ENCODE results near the gene FAM221A. TPM values are rescaled to one million over a fixed set of nuclear protein-coding genes. Genes with fewer than 3 reads are reported as not detected.
"Not testable (repeated sequence)": the region's sequence is repeated elsewhere in the genome, so short reads cannot be mapped to it uniquely, and the experiment has no call there.

Gene FAM221A
- total RNA-seq, 1 experiment from 2014 or later = 8.4 TPM

DNA sequence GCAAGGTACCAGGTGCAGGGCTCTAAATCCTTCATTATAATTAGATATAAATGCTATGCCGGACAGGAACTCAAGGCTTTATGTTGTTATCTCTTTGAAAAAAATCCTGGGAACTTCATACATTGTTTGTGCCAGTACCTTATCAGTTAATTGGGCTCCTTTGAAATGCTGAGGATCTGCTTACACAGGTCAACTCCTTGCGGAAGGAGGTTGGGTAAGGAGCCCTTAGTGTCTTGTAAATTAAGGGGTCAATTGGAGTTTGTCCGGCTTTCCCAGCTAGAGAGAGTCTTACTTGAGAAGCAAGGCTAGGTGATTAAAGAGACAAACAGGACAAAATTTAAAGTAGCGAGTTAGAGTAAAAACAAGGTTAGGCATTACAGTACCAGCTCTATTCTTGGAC lies 44.1 kb downstream of the FAM221A start:
- H3K27ac ChIP-seq (ENCODE audit: low read length); CTCF ChIA-PET; BruUV-seq (replicated peaks); H3K27me3 ChIP-seq (ENCODE audit: control insufficient read depth, insufficient read depth, low read length); DNase-seq (ENCODE audit: low read depth, low spot score); in situ Hi-C loops (cut with HindIII; ENCODE audit: low pct_unique_long_range_greater_than_20kb, low sequenced_read_pairs); POLR2A ChIA-PET; H3K36me3 ChIP-seq (ENCODE audit: control insufficient read depth, insufficient read depth, low read length); H3K9me3 ChIP-seq (ENCODE audit: control insufficient read depth, insufficient read depth, low read depth, low read length); H3K4me3 ChIP-seq (ENCODE audit: low read depth in 2 of 2, low read length in 2 of 2); ATAC-seq; intact Hi-C loops (cut with micrococcal nuclease; ENCODE audit: unreplicated experiment): not testable (repeated sequence)
- H3K4me1 ChIP-seq (ENCODE audit: control insufficient read depth, insufficient read depth, low read length) = peaks cover 17% of the 10 kb centered on the region
- TF ChIP-seq TCF7L2 (IDR thresholded peaks at IDR 0.05; ENCODE audit: low read depth, low read length) = 0 out of 2 replicates have a peak, but pooled peaks have one; percentile 29

DNA sequence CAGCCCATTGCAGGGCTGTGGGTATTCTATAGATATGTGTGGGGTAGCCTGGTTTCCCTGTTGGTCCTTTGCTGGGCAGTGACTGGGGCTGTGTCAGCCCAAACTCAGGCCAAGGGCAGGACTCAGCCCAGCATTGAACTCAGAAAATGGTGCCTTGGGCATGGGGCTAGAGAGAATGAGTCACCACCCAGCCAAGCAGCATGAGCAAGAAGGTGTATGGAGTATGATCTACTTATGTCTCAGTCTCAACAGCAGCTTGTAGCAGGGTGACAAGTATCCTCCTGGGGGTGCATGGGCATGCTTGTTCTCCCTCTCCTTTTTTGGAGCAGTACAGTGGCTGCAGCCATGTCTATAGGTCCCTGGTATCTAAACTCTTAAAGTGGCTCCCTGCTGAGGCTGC lies 62.1 kb downstream of the FAM221A start:
- CTCF ChIA-PET = no interaction called here
- H3K27me3 ChIP-seq (ENCODE audit: control insufficient read depth, insufficient read depth, low read length) = no peaks in the 10 kb centered on the region
- BruUV-seq (replicated peaks) = no TSS peak
- intact Hi-C loops (cut with micrococcal nuclease; ENCODE audit: unreplicated experiment) = no loop called here
- no peak overlapping the region for H3K4me3 ChIP-seq (ENCODE audit: low read depth in 2 of 2, low read length in 2 of 2)
- in situ Hi-C loops (cut with HindIII; ENCODE audit: low pct_unique_long_range_greater_than_20kb, low sequenced_read_pairs) = no loop called here
- DNase-seq (ENCODE audit: low read depth, low spot score) (no peak), ATAC-seq (0 out of 2 replicates have a peak, but pooled peaks have one; percentile 34)
- TF ChIP-seq POLR2AphosphoS5 (IDR thresholded peaks at IDR 0.05; ENCODE audit: low read depth, low read length) = no peak
- TF ChIP-seq SIN3A (IDR thresholded peaks at IDR 0.05; ENCODE audit: borderline replicate concordance, insufficient read depth, low read depth, low read length) = no peak
- no peak for TF ChIP-seq TCF7L2 (IDR thresholded peaks at IDR 0.05; ENCODE audit: low read depth, low read length)
- TF ChIP-seq CTCF (IDR thresholded peaks at IDR 0.05) = no peak
- TF ChIP-seq REST (IDR thresholded peaks at IDR 0.05; ENCODE audit: insufficient read depth in 1 of 2, low read depth in 2 of 2, low read length in 1 of 2) = no peak
- POLR2A ChIA-PET = no interaction called here
- no peaks in the 10 kb centered on the region for H3K4me1 ChIP-seq (ENCODE audit: control insufficient read depth, insufficient read depth, low read length)
- H3K36me3 ChIP-seq (ENCODE audit: control insufficient read depth, insufficient read depth, low read length) = no peaks in the 10 kb centered on the region
- no peak overlapping the region for H3K27ac ChIP-seq (ENCODE audit: low read length)
- H3K9me3 ChIP-seq (ENCODE audit: control insufficient read depth, insufficient read depth, low read depth, low read length) = peaks cover 4% of the 10 kb centered on the region; the same call in 1 of the 2 replicates

DNA sequence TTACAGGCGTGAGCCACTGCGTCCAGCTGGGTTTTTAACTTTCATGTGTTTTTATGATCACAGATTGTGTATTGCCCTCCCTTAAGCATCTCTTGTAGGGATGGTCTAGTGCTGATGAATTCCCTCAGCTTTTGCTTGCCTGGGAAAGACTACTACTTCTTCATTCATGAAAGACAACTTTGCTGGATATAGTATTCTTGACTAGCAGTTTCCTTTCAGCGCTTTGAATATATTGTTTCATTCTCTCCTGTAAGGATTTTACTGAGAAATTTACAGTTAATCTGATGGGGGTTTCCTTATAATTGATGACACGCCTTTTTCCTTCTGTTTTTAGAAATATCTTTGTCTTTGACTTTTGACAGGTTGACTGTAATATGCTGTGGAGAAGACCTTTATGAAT lies 63.2 kb downstream of the FAM221A start:
- TF ChIP-seq SIN3A (IDR thresholded peaks at IDR 0.05; ENCODE audit: borderline replicate concordance, insufficient read depth, low read depth, low read length) (no peak), TCF7L2 (IDR thresholded peaks at IDR 0.05; ENCODE audit: low read depth, low read length) (no peak), POLR2AphosphoS5 (IDR thresholded peaks at IDR 0.05; ENCODE audit: low read depth, low read length) (no peak), REST (IDR thresholded peaks at IDR 0.05; ENCODE audit: insufficient read depth in 1 of 2, low read depth in 2 of 2, low read length in 1 of 2) (no peak), CTCF (IDR thresholded peaks at IDR 0.05) (no peak)
- ChIA-PET POLR2A (no interaction called here), CTCF (no interaction called here)
- no TSS peak for BruUV-seq (replicated peaks)
- Histone ChIP-seq H3K27ac (ENCODE audit: low read length) (no peak overlapping the region), H3K9me3 (ENCODE audit: control insufficient read depth, insufficient read depth, low read depth, low read length) (peaks cover 4% of the 10 kb centered on the region; the same call in 1 of the 2 replicates), H3K27me3 (ENCODE audit: control insufficient read depth, insufficient read depth, low read length) (no peaks in the 10 kb centered on the region), H3K4me3 (ENCODE audit: low read depth in 2 of 2, low read length in 2 of 2) (no peak overlapping the region), H3K4me1 (ENCODE audit: control insufficient read depth, insufficient read depth, low read length) (no peaks in the 10 kb centered on the region), H3K36me3 (ENCODE audit: control insufficient read depth, insufficient read depth, low read length) (no peaks in the 10 kb centered on the region)
- in situ Hi-C loops (cut with HindIII; ENCODE audit: low pct_unique_long_range_greater_than_20kb, low sequenced_read_pairs) (no loop called here), intact Hi-C loops (cut with micrococcal nuclease; ENCODE audit: unreplicated experiment) (no loop called here)
- DNase-seq (ENCODE audit: low read depth, low spot score) = no peak
- ATAC-seq = no peak

Data from Panc1 (cell line).